Skeletal muscle tissue (tissue), 4 donors: Measurements from ENCODE around the gene SMPDL3A. TPM values are rescaled to one million over a fixed set of nuclear protein-coding genes. Genes with fewer than 3 reads are reported as not detected.

Experiments used
- H3K27ac ChIP-seq: one replicate; pipeline ENCODE4 v1.7.0; 2013; ENCODE audit warnings: mild to moderate bottlenecking, low read depth, low read length, inconsistent platforms
- H3K27me3 ChIP-seq, 3 donors: one replicate each; pipeline ENCODE4 v1.7.0; 2013; ENCODE audit warnings: low read length in 3 of 3; ENCODE audit not compliant: control insufficient read depth in 3 of 3, insufficient read depth in 3 of 3
- H3K36me3 ChIP-seq, 3 donors: one replicate each; pipeline ENCODE4 v1.7.0; 2013; ENCODE audit warnings: low read length in 3 of 3; ENCODE audit not compliant: control insufficient read depth in 3 of 3, insufficient read depth in 3 of 3
- H3K4me1 ChIP-seq, 3 donors: one replicate each; pipeline ENCODE4 v1.7.0; 2013; ENCODE audit warnings: low read length in 3 of 3, mild to moderate bottlenecking in 3 of 3; ENCODE audit not compliant: control insufficient read depth in 3 of 3, insufficient read depth in 3 of 3
- H3K4me3 ChIP-seq, 3 donors: one replicate each; pipeline ENCODE4 v1.7.0; 2013; ENCODE audit warnings: low read length in 3 of 3
- H3K9ac ChIP-seq, 3 donors: one replicate each; pipeline ENCODE4 v1.7.0; 2013; ENCODE audit warnings: low read length in 3 of 3, mild to moderate bottlenecking in 3 of 3, moderate library complexity in 2 of 3, low read depth in 1 of 3
- H3K9me3 ChIP-seq, 3 donors: one replicate each; pipeline ENCODE4 v1.7.0; 2013; ENCODE audit warnings: low read length in 3 of 3; ENCODE audit not compliant: control insufficient read depth in 3 of 3
- total RNA-seq: library from RNA; depleted of rRNA; stranded (reverse); fragments of >200 nt; gene quantifications from one replicate; pipeline ENCODE4 v1.2.3, GENCODE V29; 2014
- donor health status: Osteomylitis.

SMPDL3A gene
- total RNA-seq, 1 donor from 2014 or later, result 11.0 TPM

DNA sequence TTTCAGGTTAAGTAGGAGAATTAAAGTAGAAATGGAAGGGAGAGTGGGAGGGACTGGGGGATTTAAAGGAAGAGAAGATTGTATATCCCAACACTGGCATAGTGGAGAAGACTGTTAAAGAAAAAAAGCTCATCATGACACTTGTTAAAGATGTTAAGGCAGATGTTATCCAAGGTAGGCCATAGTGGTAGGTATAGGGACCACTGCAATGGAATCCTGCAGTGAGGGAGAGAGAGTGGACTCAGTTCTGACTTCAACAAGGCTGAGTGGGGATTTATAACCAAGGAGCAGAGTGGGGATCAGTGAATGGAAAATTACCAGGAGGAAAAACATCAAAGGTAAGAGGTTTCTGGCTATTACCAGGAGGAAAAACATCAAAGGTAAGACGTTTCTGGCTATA, 21.1 kb downstream of the SMPDL3A start:
- Histone ChIP-seq H3K27me3 (no peaks in the 10 kb centered on the region), H3K4me1 (no peaks in the 10 kb centered on the region), H3K36me3 (peaks cover 9 to 35% (median 28%) of the 10 kb centered on the region in 3 donors), H3K4me3 (no peak overlapping the region), H3K9ac (no peak overlapping the region), H3K27ac (no peak overlapping the region), H3K9me3 (no peaks in the 10 kb centered on the region)

DNA sequence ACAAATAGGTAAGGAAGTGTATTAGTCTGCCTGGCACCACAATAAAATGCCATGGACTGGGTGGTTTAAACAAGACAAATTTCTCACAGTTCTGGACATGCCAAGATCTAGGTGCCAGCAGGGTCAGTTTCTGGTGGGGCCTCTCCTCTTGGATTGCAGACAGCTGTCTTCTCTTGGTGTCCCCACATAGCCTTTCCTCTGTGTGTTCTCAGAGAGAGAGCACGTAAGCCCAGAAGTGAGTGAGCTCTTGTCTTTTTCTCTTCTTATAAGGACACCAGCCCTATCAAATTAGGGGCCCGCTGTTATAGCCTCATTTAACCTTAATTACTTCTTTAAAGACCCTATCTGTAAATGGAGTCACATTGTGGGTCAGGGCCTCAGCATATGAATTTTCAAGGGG, 28.3 kb downstream of the SMPDL3A start:
- H3K27me3 ChIP-seq, result no peaks in the 10 kb centered on the region
- H3K9ac ChIP-seq, result no peak overlapping the region
- H3K9me3 ChIP-seq, result no peaks in the 10 kb centered on the region
- H3K4me1 ChIP-seq, result no peaks in the 10 kb centered on the region
- no peak overlapping the region for H3K4me3 ChIP-seq
- H3K36me3 ChIP-seq, result no peaks in the 10 kb centered on the region
- H3K27ac ChIP-seq, result no peak overlapping the region

DNA sequence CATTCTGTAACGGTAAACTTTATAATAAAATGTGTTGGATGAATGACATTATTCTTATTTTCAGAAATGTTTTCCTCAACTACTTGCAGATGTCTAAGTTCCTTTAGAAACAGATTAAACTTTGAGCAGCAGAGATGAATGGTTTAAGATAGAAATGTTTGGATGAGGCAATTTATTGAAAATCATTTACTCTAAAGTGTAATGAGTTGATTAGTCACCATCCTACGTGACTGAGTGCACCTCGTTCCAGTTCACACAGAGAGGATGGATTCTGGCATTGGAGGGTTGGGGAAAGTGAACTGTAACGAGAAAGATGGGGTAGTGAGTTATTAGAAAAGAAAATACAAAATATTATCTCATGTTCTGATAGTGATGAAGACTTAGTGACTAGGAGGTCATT, 28.7 kb downstream of the SMPDL3A start:
- Histone ChIP-seq H3K9ac (no peak overlapping the region), H3K27me3 (no peaks in the 10 kb centered on the region), H3K9me3 (no peaks in the 10 kb centered on the region), H3K36me3 (no peaks in the 10 kb centered on the region), H3K27ac (no peak overlapping the region), H3K4me1 (no peaks in the 10 kb centered on the region), H3K4me3 (no peak overlapping the region)

DNA sequence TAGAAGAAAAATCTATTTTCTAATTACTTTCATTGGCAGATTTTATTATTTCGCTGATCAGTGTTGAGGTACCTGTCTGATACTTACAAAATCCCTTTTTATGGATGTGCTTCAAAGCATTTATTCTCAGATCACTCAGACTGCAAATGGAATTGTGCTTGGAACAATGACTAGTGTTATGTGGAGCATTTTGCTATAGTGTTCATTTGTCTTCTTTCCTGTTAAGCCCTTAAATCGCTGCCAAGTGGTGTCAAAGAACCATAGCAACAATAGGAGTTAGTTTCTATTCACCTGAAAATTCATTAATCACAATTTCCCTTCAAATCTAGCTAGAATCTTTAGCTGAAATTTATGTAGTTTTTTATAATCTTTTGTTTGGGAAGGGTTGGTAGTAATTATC, 29.8 kb downstream of the SMPDL3A start:
- Histone ChIP-seq H3K9me3 (no peaks in the 10 kb centered on the region), H3K27ac (no peak overlapping the region), H3K27me3 (no peaks in the 10 kb centered on the region), H3K36me3 (no peaks in the 10 kb centered on the region), H3K9ac (no peak overlapping the region), H3K4me1 (no peaks in the 10 kb centered on the region), H3K4me3 (no peak overlapping the region)

DNA sequence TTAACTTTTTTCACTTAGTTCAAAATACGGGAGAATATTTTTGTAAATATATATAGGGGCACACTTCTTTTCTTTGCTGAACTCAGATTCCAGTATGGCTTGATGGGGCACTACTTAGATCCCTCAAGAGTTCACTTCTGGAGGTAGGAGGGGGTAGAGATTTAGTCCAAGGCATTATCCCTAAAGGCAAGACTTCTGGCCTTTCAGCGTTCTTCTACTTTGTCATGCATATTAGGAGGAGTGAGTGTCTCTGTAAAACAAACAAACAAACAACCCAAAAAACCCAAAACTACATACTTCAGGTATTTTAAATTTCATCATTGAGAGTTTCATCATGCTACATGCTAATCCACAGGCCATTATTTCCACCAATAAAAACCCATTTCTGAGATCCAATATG, 32.0 kb downstream of the SMPDL3A start:
- Histone ChIP-seq H3K36me3 (no peaks in the 10 kb centered on the region), H3K4me1 (no peaks in the 10 kb centered on the region), H3K27me3 (no peaks in the 10 kb centered on the region), H3K4me3 (no peak overlapping the region), H3K27ac (no peak overlapping the region), H3K9me3 (no peaks in the 10 kb centered on the region), H3K9ac (no peak overlapping the region)

DNA sequence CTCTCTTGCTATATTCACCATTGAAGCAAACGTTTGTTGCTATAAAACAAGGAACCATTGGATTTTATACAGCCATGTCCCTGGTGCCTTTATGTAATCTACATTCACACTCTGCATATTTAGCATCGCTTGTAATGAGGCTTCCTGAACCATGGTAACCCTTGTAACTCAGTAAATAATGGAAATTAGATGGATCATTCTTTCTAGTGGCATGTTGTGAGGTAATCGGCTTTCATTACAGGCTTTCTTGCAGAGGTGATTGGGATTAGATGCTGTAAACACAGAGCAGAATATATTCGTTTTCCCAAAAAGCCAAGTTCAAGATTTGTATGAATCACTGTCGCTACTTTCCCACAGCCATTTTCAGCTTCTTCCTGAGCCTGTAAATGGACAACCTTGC, 36.1 kb downstream of the SMPDL3A start:
- no peaks in the 10 kb centered on the region for H3K4me1 ChIP-seq
- no peaks in the 10 kb centered on the region for H3K9me3 ChIP-seq
- H3K9ac ChIP-seq, result no peak overlapping the region
- no peaks in the 10 kb centered on the region for H3K27me3 ChIP-seq
- H3K27ac ChIP-seq, result no peak overlapping the region
- H3K4me3 ChIP-seq, result no peak overlapping the region
- no peaks in the 10 kb centered on the region for H3K36me3 ChIP-seq

DNA sequence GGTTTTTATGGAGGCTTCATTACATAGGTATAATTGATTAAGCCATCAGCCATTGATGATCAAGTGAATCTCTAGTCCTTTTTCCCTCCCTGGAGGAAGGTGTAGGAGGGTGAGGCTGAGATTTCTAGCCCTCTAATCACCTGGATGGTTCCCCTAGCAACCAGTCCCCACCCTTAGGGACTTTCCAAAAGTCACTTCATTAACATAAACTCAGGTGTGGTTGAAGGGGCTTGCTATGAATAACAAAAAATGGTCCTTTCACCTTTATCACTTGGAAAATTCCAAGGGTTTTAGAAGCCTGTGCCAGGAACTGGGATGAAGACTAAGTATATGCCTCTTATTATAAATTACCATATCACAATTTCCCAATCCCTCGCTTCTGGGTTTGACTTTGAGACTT, 40.4 kb downstream of the SMPDL3A start:
- H3K4me1 ChIP-seq, result no peaks in the 10 kb centered on the region

DNA sequence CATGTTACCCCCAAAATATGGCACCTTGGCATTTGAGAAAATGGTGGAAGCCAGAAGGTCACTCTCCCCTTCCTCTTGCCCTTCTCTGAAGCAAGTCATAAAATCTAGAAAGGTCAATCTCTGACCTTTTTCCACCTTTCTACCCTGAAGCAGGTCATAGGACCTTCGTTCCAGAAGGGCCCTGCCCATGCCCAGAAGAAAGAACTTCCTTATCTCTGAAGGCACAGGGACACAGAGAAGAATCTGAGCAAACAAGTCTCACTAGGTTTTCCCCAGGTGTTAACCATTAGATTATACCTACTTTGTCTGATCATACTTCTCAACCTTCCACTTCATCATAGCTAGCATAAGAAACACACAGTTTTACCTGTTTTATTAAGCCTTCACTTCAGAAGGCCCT, 42.5 kb downstream of the SMPDL3A start:
- Histone ChIP-seq H3K27me3 (no peaks in the 10 kb centered on the region), H3K9ac (no peak overlapping the region), H3K36me3 (no peaks in the 10 kb centered on the region), H3K4me1 (no peaks in the 10 kb centered on the region), H3K27ac (no peak overlapping the region), H3K4me3 (no peak overlapping the region), H3K9me3 (no peaks in the 10 kb centered on the region)

More for the DNA sequence above, 40.4 kb downstream of the SMPDL3A start:
- H3K9me3 ChIP-seq, result no peaks in the 10 kb centered on the region
- no peak overlapping the region for H3K4me3 ChIP-seq
- no peak overlapping the region for H3K27ac ChIP-seq
- H3K9ac ChIP-seq, result no peak overlapping the region
- H3K36me3 ChIP-seq, result no peaks in the 10 kb centered on the region
- no peaks in the 10 kb centered on the region for H3K27me3 ChIP-seq

DNA sequence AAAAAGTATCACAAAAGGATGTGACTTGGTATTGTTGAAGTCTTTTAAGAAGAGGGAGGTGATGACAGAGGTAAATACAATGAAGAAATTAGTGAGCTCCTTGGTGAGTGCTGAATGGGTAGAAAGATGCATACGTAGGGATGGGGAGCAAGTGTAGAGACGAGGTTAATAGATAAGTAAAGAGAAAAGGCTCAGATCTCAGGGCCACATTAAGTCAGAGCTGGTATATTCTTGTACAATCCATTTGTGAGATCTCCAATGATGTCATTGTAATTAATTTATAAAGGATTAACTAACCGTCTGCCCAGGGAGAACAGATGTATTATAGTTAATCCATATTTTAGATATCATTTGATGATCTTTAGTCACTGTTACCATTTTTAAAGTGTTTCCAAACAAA, 43.4 kb downstream of the SMPDL3A start:
- no peaks in the 10 kb centered on the region for H3K36me3 ChIP-seq
- H3K9ac ChIP-seq, result no peak overlapping the region
- H3K9me3 ChIP-seq, result no peaks in the 10 kb centered on the region
- H3K27me3 ChIP-seq, result no peaks in the 10 kb centered on the region
- H3K4me1 ChIP-seq, result no peaks in the 10 kb centered on the region
- H3K4me3 ChIP-seq, result no peak overlapping the region
- no peak overlapping the region for H3K27ac ChIP-seq

DNA sequence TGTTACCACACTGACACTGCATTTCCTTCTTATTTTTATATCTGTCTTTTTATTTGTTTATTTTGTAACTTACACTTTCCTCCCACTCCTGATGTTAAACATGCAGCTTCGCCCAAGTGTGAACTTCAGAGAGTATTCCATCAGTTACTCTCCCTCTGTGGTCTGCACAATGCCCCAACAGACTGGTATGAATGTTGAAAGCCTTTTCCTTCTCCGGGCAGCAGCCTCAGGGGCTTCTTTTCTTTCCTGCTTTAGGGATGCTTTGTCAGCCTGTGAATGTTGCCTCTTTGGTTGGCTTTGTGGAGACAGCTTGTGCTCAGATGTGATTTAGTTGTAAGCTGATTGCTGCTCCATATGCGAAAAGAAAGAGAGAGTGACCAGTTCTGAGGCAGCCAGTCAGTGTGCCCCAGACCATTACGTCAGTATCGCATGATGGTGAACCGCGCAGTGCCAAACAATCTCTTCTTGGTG, 44.0 kb downstream of the SMPDL3A start:
- Histone ChIP-seq H3K4me3 (no peak overlapping the region), H3K27me3 (no peaks in the 10 kb centered on the region), H3K9ac (no peak overlapping the region), H3K36me3 (no peaks in the 10 kb centered on the region), H3K4me1 (no peaks in the 10 kb centered on the region), H3K9me3 (no peaks in the 10 kb centered on the region), H3K27ac (no peak overlapping the region)
